Endometrium (tissue), 2 donors: ENCODE results near the gene KCNK10.

Experiments
- FAIRE-seq: peaks from 2 replicates; lab custom pipeline; 2012; peaks lifted over from hg19 to GRCh38; lab: Jason Lieb, UNC
- donor health status: control.
- donor health status: control.

KCNK10 gene

GRCh38 chr14:88225721-88226120 lies 97.3 kb downstream of the KCNK10 start:
- FAIRE-seq, result no peak

- no peak for FAIRE-seq
These were observed 104.8 kb downstream of the KCNK10 start for GRCh38 chr14:88218119-88218915.

- no peak for FAIRE-seq
These were observed 110.4 kb downstream of the KCNK10 start for GRCh38 chr14:88212691-88213090.

GRCh38 chr14:88210426-88210825 lies 112.6 kb downstream of the KCNK10 start:
- no peak for FAIRE-seq

- no peak for FAIRE-seq
These were observed 113.8 kb downstream of the KCNK10 start for GRCh38 chr14:88209273-88209672.

GRCh38 chr14:88208858-88209257 lies 114.2 kb downstream of the KCNK10 start:
- no peak for FAIRE-seq

GRCh38 chr14:88204221-88204620 lies 118.8 kb downstream of the KCNK10 start:
- FAIRE-seq, result no peak

GRCh38 chr14:88203291-88203690 lies 119.8 kb downstream of the KCNK10 start:
- FAIRE-seq, result no peak

- no peak for FAIRE-seq
These were observed 120.8 kb downstream of the KCNK10 start for GRCh38 chr14:88202286-88202685.

GRCh38 chr14:88201851-88202250 lies 121.2 kb downstream of the KCNK10 start:
- no peak for FAIRE-seq

- no peak for FAIRE-seq
These were observed 123.2 kb downstream of the KCNK10 start for GRCh38 chr14:88199882-88200281.

GRCh38 chr14:88198446-88198845 lies 124.6 kb downstream of the KCNK10 start:
- no peak for FAIRE-seq

GRCh38 chr14:88196925-88197324 lies 126.1 kb downstream of the KCNK10 start:
- FAIRE-seq, result no peak

- no peak for FAIRE-seq
These were observed 126.8 kb downstream of the KCNK10 start for GRCh38 chr14:88196116-88196890.

GRCh38 chr14:88195676-88196075 lies 127.4 kb downstream of the KCNK10 start:
- FAIRE-seq, result no peak

GRCh38 chr14:88194531-88194930 lies 128.5 kb downstream of the KCNK10 start:
- no peak for FAIRE-seq

- no peak for FAIRE-seq
These were observed 131.5 kb downstream of the KCNK10 start for GRCh38 chr14:88191605-88192004.

GRCh38 chr14:88189417-88190191 lies 133.5 kb downstream of the KCNK10 start:
- peak; percentile 57 for FAIRE-seq

GRCh38 chr14:88188745-88189416 lies 134.2 kb downstream of the KCNK10 start:
- no peak for FAIRE-seq

GRCh38 chr14:88185843-88186242 lies 137.2 kb downstream of the KCNK10 start:
- no peak for FAIRE-seq

- FAIRE-seq, result no peak
These were observed 138.1 kb downstream of the KCNK10 start for GRCh38 chr14:88184956-88185355.

GRCh38 chr14:88181072-88181471 lies 142.0 kb downstream of the KCNK10 start:
- FAIRE-seq, result no peak
